ENCODE results near the gene AKR1B15.
"Not testable (repeated sequence)": the region's sequence is repeated elsewhere in the genome, so short reads cannot be mapped to it uniquely, and the experiment has no call there.

AKR1B15 gene

GRCh38 chr7:134539380-134540004, 9.4 kb upstream of the AKR1B15 start:
- Histone ChIP-seq H3K36me3 (replicated peaks in 1 of 2; ENCODE audit: control insufficient read depth in 2 of 2, insufficient read depth in 2 of 2, low read length in 2 of 2) (no peaks in the 10 kb centered on the region), H2BK120ac (ENCODE audit: low read depth, low read length) (no peak overlapping the region), H2AK5ac (ENCODE audit: low read depth, low read length) (no peak overlapping the region), H3K4ac (ENCODE audit: low read length) (no peak overlapping the region), H3K79me1 (ENCODE audit: low read depth, low read length) (no peaks in the 10 kb centered on the region), H3K23ac (ENCODE audit: low read depth, low read length, poor library complexity) (no peak overlapping the region), H3K4me2 (ENCODE audit: insufficient read depth, low read length, poor library complexity, severe bottlenecking) (no peak overlapping the region), H2BK15ac (ENCODE audit: low read length) (no peak overlapping the region), H3K14ac (ENCODE audit: low read length) (no peak overlapping the region), H3K9me3 (replicated peaks in 1 of 2; ENCODE audit: control insufficient read depth in 2 of 2, insufficient read depth in 1 of 2, low read depth in 1 of 2, low read length in 2 of 2) (no peaks in the 10 kb centered on the region), H4K91ac (ENCODE audit: low read depth, low read length, poor library complexity) (no peak overlapping the region), H2AFZ (ENCODE audit: low read length) (no peak overlapping the region), H3K18ac (ENCODE audit: low read length) (no peak overlapping the region), H4K8ac (ENCODE audit: low read depth, low read length) (no peak overlapping the region), H2BK12ac (ENCODE audit: low read length) (no peak overlapping the region), H3K9ac (ENCODE audit: low read depth, low read length, poor library complexity) (no peak overlapping the region), H3K27me3 (ENCODE audit: control insufficient read depth in 3 of 3, insufficient read depth in 3 of 3, low read depth in 1 of 3, low read length in 3 of 3) (peaks cover 0 to 14% (median 0%) of the 10 kb centered on the region in 3 experiments), H3K4me1 (ENCODE audit: control insufficient read depth in 2 of 2, insufficient read depth in 1 of 2, low read depth in 1 of 2, low read length in 2 of 2) (peaks cover 0 to 2% of the 10 kb centered on the region in 2 donors), H3K4me3 (ENCODE audit: low read length in 2 of 2) (no peak overlapping the region), H2BK5ac (ENCODE audit: low read length) (no peak overlapping the region), H3K27ac (replicated peaks; ENCODE audit: low read length) (no peak overlapping the region)
- no peak for DNase-seq (ENCODE audit: low spot score)
- no CpG with 5 or more reads among the region's 6 CpGs for WGBS, 2 donors (ENCODE audit: extremely low coverage in 2 of 2, insufficient read length in 2 of 2, insufficient replicate concordance in 1 of 2)

- H3K23ac ChIP-seq (ENCODE audit: low read depth, low read length, poor library complexity); H3K14ac ChIP-seq (ENCODE audit: low read length); H2BK5ac ChIP-seq (ENCODE audit: low read length); H3K18ac ChIP-seq (ENCODE audit: low read length); H2BK15ac ChIP-seq (ENCODE audit: low read length); H3K9ac ChIP-seq (ENCODE audit: low read depth, low read length, poor library complexity); H2BK12ac ChIP-seq (ENCODE audit: low read length); DNase-seq (ENCODE audit: low spot score); H2AK5ac ChIP-seq (ENCODE audit: low read depth, low read length); H2BK120ac ChIP-seq (ENCODE audit: low read depth, low read length); H3K4me2 ChIP-seq (ENCODE audit: insufficient read depth, low read length, poor library complexity, severe bottlenecking); H3K4me1 ChIP-seq (ENCODE audit: control insufficient read depth in 2 of 2, insufficient read depth in 1 of 2, low read depth in 1 of 2, low read length in 2 of 2); H3K36me3 ChIP-seq (replicated peaks in 1 of 2; ENCODE audit: control insufficient read depth in 2 of 2, insufficient read depth in 2 of 2, low read length in 2 of 2); H3K4ac ChIP-seq (ENCODE audit: low read length); H3K27ac ChIP-seq (replicated peaks; ENCODE audit: low read length); H3K9me3 ChIP-seq (replicated peaks in 1 of 2; ENCODE audit: control insufficient read depth in 2 of 2, insufficient read depth in 1 of 2, low read depth in 1 of 2, low read length in 2 of 2); H4K8ac ChIP-seq (ENCODE audit: low read depth, low read length); H2AFZ ChIP-seq (ENCODE audit: low read length); H3K79me1 ChIP-seq (ENCODE audit: low read depth, low read length); H4K91ac ChIP-seq (ENCODE audit: low read depth, low read length, poor library complexity); H3K4me3 ChIP-seq (ENCODE audit: low read length in 2 of 2): not testable (repeated sequence)
- H3K27me3 ChIP-seq (ENCODE audit: control insufficient read depth in 3 of 3, insufficient read depth in 3 of 3, low read depth in 1 of 3, low read length in 3 of 3): peaks cover 0 to 14% (median 0%) of the 10 kb centered on the region in 3 experiments
- WGBS, 2 donors (ENCODE audit: extremely low coverage in 2 of 2, insufficient read length in 2 of 2, insufficient replicate concordance in 1 of 2): no CpG with 5 or more reads among the region's 8 CpGs
Measured at GRCh38 chr7:134541501-134542194, 7.3 kb upstream of the AKR1B15 start.

GRCh38 chr7:134542195-134542771, 6.6 kb upstream of the AKR1B15 start:
- H3K9ac ChIP-seq (ENCODE audit: low read depth, low read length, poor library complexity): no peak overlapping the region
- H2AK5ac ChIP-seq (ENCODE audit: low read depth, low read length): no peak overlapping the region
- no peak overlapping the region for H3K18ac ChIP-seq (ENCODE audit: low read length)
- no peak overlapping the region for H2BK120ac ChIP-seq (ENCODE audit: low read depth, low read length)
- H4K91ac ChIP-seq (ENCODE audit: low read depth, low read length, poor library complexity): no peak overlapping the region
- H3K9me3 ChIP-seq (replicated peaks in 1 of 2; ENCODE audit: control insufficient read depth in 2 of 2, insufficient read depth in 1 of 2, low read depth in 1 of 2, low read length in 2 of 2): no peaks in the 10 kb centered on the region
- no peak overlapping the region for H3K23ac ChIP-seq (ENCODE audit: low read depth, low read length, poor library complexity)
- no peak overlapping the region for H3K14ac ChIP-seq (ENCODE audit: low read length)
- no peak for DNase-seq (ENCODE audit: low spot score)
- no peak overlapping the region for H2BK12ac ChIP-seq (ENCODE audit: low read length)
- no CpG with 5 or more reads among the region's 8 CpGs for WGBS, 2 donors (ENCODE audit: extremely low coverage in 2 of 2, insufficient read length in 2 of 2, insufficient replicate concordance in 1 of 2)
- H3K79me1 ChIP-seq (ENCODE audit: low read depth, low read length): no peaks in the 10 kb centered on the region
- H2BK15ac ChIP-seq (ENCODE audit: low read length): no peak overlapping the region
- H4K8ac ChIP-seq (ENCODE audit: low read depth, low read length): no peak overlapping the region
- H2AFZ ChIP-seq (ENCODE audit: low read length): no peak overlapping the region
- H3K27me3 ChIP-seq (ENCODE audit: control insufficient read depth in 3 of 3, insufficient read depth in 3 of 3, low read depth in 1 of 3, low read length in 3 of 3): peaks cover 0 to 14% (median 0%) of the 10 kb centered on the region in 3 experiments
- no peaks in the 10 kb centered on the region for H3K36me3 ChIP-seq (replicated peaks in 1 of 2; ENCODE audit: control insufficient read depth in 2 of 2, insufficient read depth in 2 of 2, low read length in 2 of 2)
- no peak overlapping the region for H3K4ac ChIP-seq (ENCODE audit: low read length)
- no peak overlapping the region for H3K4me2 ChIP-seq (ENCODE audit: insufficient read depth, low read length, poor library complexity, severe bottlenecking)
- no peak overlapping the region for H3K27ac ChIP-seq (replicated peaks; ENCODE audit: low read length)
- no peak overlapping the region for H2BK5ac ChIP-seq (ENCODE audit: low read length)
- H3K4me1 ChIP-seq (ENCODE audit: control insufficient read depth in 2 of 2, insufficient read depth in 1 of 2, low read depth in 1 of 2, low read length in 2 of 2): peaks cover 4% of the 10 kb centered on the region in 2 donors
- no peak overlapping the region for H3K4me3 ChIP-seq (ENCODE audit: low read length in 2 of 2)

- peaks cover 0 to 35% (median 0%) of the 10 kb centered on the region in 3 experiments for H3K27me3 ChIP-seq (ENCODE audit: control insufficient read depth in 3 of 3, insufficient read depth in 3 of 3, low read depth in 1 of 3, low read length in 3 of 3)
Measured at GRCh38 chr7:134545380-134545779, 3.5 kb upstream of the AKR1B15 start.

More at GRCh38 chr7:134545380-134545779, 3.5 kb upstream of the AKR1B15 start:
- Histone ChIP-seq H3K4me2 (ENCODE audit: insufficient read depth, low read length, poor library complexity, severe bottlenecking) (no peak overlapping the region), H2AK5ac (ENCODE audit: low read depth, low read length) (no peak overlapping the region), H3K4me3 (ENCODE audit: low read length in 2 of 2) (no peak overlapping the region), H3K9ac (ENCODE audit: low read depth, low read length, poor library complexity) (no peak overlapping the region), H2BK15ac (ENCODE audit: low read length) (no peak overlapping the region), H3K4ac (ENCODE audit: low read length) (no peak overlapping the region), H3K27ac (replicated peaks; ENCODE audit: low read length) (no peak overlapping the region), H3K4me1 (ENCODE audit: control insufficient read depth in 2 of 2, insufficient read depth in 1 of 2, low read depth in 1 of 2, low read length in 2 of 2) (peaks cover 4 to 8% of the 10 kb centered on the region in 2 donors), H4K8ac (ENCODE audit: low read depth, low read length) (no peak overlapping the region), H4K91ac (ENCODE audit: low read depth, low read length, poor library complexity) (no peak overlapping the region), H2BK120ac (ENCODE audit: low read depth, low read length) (no peak overlapping the region), H3K79me1 (ENCODE audit: low read depth, low read length) (no peaks in the 10 kb centered on the region), H3K36me3 (replicated peaks in 1 of 2; ENCODE audit: control insufficient read depth in 2 of 2, insufficient read depth in 2 of 2, low read length in 2 of 2) (no peaks in the 10 kb centered on the region), H2BK12ac (ENCODE audit: low read length) (no peak overlapping the region), H3K14ac (ENCODE audit: low read length) (no peak overlapping the region), H2AFZ (ENCODE audit: low read length) (no peak overlapping the region), H2BK5ac (ENCODE audit: low read length) (no peak overlapping the region), H3K23ac (ENCODE audit: low read depth, low read length, poor library complexity) (no peak overlapping the region), H3K18ac (ENCODE audit: low read length) (no peak overlapping the region), H3K9me3 (replicated peaks in 1 of 2; ENCODE audit: control insufficient read depth in 2 of 2, insufficient read depth in 1 of 2, low read depth in 1 of 2, low read length in 2 of 2) (no peaks in the 10 kb centered on the region)
- no peak for DNase-seq (ENCODE audit: low spot score)
- no CpG with 5 or more reads among the region's 4 CpGs for WGBS, 2 donors (ENCODE audit: extremely low coverage in 2 of 2, insufficient read length in 2 of 2, insufficient replicate concordance in 1 of 2)

All from neuronal stem cell (in vitro differentiated cells).